ENCODE measurements around the gene SHH.

SHH gene

DNA sequence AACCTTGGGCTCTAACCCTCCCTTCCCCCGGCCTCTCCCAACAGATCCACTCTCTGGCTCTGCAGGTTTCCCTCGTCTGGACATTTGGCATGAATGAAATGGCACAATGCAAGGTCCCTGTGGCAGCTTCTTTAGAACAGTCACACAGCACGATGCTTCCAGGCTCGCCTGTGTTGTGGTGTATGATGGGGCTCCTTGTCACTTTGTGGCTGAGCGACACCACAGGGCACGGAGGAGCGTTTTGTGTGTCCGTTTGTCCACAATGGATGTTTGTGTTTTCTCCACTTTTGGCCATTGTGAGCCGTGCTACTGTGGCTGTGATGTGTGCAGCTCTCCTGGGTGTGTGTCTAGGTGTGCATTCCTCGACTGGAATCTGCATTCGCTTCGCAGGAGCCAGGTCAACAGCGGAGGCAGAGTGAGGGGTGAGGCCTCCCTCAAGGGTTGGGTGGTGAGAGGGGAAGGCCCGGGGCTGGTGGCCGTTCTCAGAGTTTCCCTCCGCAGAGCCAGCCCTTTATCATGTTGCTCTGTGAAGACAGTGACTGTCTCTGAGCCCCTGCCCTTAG, 22.3 kb upstream of the SHH start:
- no peak overlapping the region for H3K27ac ChIP-seq
- TF ChIP-seq CTCF (IDR thresholded peaks at IDR 0.05) (no peak), ZFX (IDR thresholded peaks at IDR 0.05; ENCODE audit: borderline replicate concordance) (no peak)

GRCh38 chr7:155833651-155834050, 21.4 kb upstream of the SHH start:
- no peak overlapping the region for H3K27ac ChIP-seq
- TF ChIP-seq ZFX (IDR thresholded peaks at IDR 0.05; ENCODE audit: borderline replicate concordance) (no peak), CTCF (IDR thresholded peaks at IDR 0.05) (no peak)

DNA sequence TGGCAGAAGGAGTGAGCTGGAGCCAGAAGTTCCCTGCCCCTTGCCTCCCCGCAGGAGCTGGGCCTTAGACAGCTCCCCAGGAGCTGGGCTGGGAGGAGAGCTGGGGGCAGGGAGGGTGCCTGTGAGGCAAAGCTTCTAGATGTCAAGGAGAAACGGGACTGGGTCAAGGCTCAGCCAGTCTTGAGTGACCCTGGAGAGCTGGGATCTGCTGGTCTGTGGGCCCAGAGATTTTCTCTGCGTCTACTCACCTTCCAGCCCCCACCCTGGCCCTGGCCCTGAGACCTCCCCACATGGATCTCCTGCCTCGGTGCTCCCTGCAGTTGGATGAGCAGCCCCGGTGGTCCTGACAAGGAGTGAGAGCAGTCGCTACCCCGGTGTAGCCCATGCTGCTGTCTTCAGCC, 20.3 kb upstream of the SHH start:
- TF ChIP-seq CTCF (IDR thresholded peaks at IDR 0.05) (no peak), ZFX (IDR thresholded peaks at IDR 0.05; ENCODE audit: borderline replicate concordance) (no peak)
- H3K27ac ChIP-seq = no peak overlapping the region

GRCh38 chr7:155831807-155832524, 19.7 kb upstream of the SHH start:
- H3K27ac ChIP-seq = no peak overlapping the region
- TF ChIP-seq CTCF (IDR thresholded peaks at IDR 0.05) (no peak), ZFX (IDR thresholded peaks at IDR 0.05; ENCODE audit: borderline replicate concordance) (no peak)

DNA sequence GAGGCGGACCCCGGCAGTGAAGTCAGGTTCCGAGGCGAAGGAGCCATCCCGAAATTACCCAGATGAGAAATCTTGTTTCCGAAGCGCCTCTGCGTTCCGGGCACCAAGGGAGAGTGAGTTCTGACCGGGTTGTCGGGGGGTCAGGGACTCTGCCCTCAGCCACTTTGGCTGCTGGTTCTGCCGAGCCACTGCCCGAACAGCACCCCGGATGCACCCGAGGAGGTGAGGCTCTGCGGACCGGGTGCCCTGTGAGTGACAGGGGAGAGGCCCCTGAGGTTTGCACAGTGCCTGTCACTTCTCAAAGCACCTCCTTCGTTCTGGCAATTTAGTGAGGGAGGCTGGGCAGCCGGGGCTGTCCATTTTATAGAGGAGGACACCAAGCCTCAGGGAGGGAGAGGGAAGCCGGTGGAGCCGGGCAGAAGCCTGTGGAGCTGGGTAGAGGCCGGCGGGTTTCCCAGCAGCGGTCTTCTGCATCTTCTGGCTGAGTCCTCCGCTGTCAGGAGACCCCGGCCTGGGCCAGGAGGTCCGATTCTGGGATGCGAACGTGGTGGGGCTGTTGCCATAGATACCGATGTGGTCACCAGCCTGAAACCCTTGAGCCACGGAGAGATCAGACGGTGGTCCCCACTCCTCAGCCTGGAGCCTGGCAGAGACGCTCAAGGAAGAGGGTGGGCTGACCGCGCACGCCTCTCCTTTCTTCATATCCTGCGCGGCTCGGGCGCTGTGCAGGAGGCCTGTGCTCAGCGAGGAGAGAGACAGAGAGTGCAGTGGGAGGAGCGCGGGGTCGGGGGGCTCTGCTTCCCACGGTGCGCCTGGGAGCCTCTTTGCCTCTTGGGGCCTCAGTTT, 18.9 kb upstream of the SHH start:
- TF ChIP-seq ZFX (IDR thresholded peaks at IDR 0.05; ENCODE audit: borderline replicate concordance) (no peak), CTCF (IDR thresholded peaks at IDR 0.05) (no peak)

DNA sequence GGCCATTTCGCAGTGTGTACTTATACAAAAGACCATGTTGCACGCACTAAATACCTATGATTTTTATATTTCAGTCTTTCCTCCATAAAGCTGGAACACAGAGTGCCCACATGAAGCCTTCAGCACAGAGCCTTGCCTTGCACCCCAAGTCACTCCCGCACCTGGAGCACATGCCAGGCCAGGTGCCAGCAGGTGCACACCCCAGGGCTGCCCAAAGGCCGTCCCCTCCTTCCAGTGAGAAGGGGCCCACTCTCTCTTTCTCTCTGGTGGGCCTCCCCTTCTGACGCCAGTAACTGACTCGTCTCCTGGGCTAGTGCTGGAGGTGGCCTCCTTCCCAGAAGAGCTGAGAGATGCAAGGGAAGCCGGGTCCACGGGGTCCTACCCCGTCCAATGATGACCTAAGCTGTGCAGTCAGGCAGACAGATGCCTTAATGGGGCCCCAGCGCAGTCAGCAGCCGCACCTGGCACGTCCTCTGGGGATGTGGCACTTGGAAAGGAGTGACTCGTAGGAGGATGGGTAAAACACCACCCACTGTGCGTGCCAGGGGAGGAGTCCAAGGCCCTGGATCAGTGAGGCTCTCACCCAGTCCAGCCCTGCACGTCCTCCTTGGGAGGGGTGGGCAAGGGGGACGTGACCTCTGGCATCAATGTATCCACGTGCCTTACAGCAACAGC, 17.7 kb upstream of the SHH start:
- TF ChIP-seq CTCF (IDR thresholded peaks at IDR 0.05) (no peak), ZFX (IDR thresholded peaks at IDR 0.05; ENCODE audit: borderline replicate concordance) (no peak)
- H3K27ac ChIP-seq = no peak overlapping the region

More for the DNA sequence above, 18.9 kb upstream of the SHH start:
- H3K27ac ChIP-seq = no peak overlapping the region
